ENCODE data around the gene MAD1L1.
"Not testable (repeated sequence)": the region's sequence is repeated elsewhere in the genome, so short reads cannot be mapped to it uniquely, and the experiment has no call there.

The MAD1L1 gene

DNA sequence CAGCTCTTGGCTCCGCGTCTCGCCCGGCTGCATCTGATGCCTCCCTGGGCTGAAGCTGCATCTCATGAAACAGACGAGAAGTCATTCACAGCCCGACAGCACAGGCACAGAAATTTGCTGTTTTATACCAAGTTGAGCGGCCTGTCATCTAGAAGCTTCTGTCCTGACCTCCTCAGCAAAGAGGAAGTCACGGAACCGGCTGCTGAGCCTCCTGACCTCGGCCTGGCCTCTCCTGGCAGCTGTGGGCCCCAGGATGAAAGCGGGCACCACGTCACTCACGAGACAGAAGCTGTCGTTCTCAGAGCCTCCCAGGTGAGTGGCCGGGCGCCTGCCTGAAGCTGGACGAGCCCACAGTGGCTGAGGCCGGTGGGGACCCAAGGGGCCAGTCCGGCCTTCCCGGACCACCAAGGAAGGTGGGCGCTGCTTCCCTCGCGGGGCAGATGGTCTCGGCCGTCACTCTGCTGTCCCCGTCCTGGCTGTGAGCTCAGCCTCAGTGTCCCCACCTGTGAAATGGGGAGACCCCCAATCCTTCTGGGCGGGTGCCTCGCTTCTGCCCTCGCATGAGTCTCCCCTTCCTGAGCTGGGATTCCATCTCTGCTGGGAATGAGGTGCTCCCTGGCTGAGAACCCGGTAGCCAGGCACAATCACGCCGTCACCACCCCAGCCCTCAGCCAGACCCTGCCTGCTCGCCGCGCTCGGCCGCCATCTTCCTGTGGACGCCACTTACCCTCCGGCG, 391.3 kb downstream of the MAD1L1 start:
- not testable (repeated sequence) for DNase-seq

GRCh38 chr7:1840744-1841143, 392.0 kb downstream of the MAD1L1 start:
- DNase-seq: not testable (repeated sequence)

DNA sequence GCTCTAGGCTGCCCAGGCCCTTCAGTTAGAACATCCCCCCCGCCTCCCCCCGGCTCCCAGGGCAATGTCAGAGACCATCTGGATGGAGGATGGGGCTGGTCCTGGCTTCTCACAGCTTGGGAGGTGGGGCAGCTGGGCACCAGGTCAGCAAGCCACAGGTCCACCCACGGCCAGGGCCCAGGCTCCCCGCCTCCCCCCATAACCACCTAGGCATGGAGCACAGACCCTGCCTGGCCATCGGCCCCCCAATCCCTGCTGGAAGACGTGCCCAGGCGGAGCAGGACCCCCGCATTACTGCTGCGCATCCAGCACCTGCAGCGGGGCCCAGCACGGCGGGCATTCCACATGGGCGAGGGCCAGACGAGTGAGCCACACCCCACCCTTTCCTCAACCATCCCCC, 393.0 kb downstream of the MAD1L1 start:
- DNase-seq: no peak

DNA sequence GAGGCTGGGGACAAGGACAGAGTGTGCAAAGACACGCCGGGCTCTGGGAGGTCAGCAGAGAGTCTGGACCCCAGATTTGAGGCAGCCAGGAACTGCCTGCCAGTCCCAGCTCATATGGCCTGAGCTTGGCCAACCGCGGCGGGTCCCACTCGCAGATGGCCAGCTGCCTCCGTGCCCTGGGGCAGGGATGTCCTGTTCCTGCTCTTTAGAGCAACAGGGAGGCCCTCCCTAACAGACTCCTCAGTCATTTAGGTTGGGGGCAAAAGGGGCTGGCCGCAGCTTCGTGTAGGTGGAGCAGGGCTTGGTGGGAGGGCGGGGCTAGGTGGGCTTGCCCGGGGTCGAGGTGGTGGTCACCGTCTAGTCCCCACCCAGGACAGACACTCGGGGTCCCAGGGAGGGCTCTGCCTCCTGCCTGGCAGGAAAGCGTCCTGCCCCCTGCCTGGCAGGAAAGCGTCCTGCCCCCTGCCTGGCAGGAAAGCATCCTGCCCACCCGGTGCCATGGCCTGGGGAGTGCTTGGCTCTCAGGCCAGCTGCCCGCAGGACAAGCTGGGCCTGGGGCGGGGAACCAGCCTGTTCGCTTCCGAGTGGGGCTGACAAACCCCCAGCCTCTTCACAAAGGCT, 393.7 kb downstream of the MAD1L1 start:
- DNase-seq: not testable (repeated sequence)

GRCh38 chr7:1838544-1838872, 394.2 kb downstream of the MAD1L1 start:
- not testable (repeated sequence) for DNase-seq

DNA sequence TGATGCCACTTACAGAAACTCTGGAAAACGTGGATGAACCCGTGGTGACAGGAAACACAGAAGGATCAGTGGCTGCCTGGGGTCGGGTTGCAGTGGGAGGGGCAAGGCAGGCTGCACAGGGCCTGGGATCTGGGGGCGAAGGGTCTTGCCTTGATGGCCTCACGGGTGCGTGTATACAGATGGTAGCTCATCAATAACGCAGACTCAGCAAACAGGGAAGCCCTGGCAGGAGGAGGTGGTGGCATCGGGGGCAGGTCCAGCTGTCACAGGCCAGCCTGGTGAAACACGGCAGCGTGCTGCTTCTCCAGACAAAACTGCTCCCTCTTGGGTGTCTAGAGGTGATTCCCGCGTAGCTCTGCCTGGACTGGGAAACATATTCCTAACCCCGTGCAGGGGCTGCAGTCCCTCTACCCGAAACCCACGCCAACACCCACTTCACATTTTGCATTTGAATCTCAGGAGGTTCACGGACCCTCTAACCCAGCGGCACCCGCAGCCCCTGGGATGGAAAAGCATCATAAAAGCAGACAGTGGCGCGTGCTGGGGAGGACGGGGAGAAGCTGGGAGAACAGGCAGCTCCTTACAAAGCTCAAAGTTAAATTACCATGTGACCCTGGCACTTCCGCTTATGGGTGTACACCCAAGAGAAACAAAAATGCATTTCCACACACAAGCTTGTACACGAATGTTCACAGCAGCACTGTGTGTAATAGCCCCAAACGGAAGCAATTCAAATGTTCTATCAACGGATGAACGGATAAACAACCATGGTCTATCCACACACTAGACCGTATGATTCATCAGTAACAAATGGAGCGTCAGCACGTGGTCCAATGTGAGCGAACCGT, 394.8 kb downstream of the MAD1L1 start:
- DNase-seq: not testable (repeated sequence)

GRCh38 chr7:1831933-1832535, 400.7 kb downstream of the MAD1L1 start:
- not testable (repeated sequence) for DNase-seq

- not testable (repeated sequence) for DNase-seq
Measured at GRCh38 chr7:1831471-1831870, 401.3 kb downstream of the MAD1L1 start.

- DNase-seq: not testable (repeated sequence)
Measured at GRCh38 chr7:1829668-1830067, 403.1 kb downstream of the MAD1L1 start.

DNA sequence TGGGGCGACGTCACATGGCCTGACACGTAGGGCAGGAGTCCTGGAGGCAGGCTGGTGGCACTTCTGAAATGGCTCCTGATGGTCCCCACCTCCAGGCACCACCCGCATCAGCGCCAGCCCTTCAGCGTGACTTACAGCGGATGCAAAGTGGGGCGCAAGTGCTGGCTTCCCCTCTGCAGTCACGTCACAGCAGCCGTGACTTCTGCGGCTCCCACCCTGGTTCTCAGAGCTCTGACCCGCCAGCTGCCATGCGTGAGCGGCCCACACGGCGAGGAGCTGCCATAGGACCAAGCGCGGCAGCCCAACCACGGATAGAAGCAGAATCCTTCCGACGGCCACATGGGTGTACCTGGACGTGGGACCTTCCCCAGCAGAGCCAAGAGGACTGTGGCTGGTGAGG, 403.6 kb downstream of the MAD1L1 start:
- no peak for DNase-seq

- not testable (repeated sequence) for DNase-seq
Measured at GRCh38 chr7:1828170-1828569, 404.6 kb downstream of the MAD1L1 start.

- DNase-seq: not testable (repeated sequence)
Measured at GRCh38 chr7:1827521-1827981, 405.2 kb downstream of the MAD1L1 start.

GRCh38 chr7:1826931-1827330, 405.8 kb downstream of the MAD1L1 start:
- DNase-seq: not testable (repeated sequence)

DNA sequence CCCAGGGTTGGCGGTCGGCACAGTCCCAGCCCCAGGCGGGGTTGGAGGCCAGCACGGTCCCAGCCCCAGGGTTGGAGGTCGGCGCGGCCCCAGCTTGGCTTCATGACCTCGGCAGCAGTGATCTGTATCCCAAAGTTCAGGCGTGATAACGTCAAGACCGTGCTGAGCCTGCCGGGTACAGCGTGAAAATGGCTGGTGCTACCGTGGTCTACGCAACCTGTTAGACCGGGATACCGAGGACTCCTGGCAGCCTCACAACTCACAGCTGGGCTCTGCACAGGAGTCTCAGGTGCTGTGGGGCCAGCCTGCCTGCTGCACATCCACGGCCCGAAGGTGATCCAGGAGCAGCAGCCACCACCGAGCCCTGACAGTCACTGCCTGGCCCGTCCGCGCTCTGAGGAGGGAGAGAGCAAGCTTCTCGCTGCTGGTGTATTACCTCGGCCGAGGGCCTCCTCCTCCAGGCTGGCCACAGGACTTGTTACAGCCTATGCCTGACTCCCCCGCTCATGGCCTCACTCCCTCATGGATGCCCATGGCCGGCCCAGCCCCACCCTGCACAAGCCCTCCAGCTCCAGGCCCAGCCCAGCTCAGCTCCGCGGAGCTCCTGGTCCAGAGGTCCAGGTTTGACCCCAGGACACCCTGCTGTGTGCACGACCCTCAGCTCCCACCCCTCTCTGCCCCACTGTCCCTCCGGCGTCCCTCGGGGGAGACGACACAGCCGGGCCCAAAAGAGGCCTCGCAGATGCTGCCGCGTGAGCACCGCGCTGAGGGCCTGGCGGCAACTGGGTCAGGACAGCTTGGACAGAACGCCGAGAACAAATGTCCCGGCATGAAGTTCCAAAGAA, 406.6 kb downstream of the MAD1L1 start:
- no peak for DNase-seq

- not testable (repeated sequence) for DNase-seq
Measured at GRCh38 chr7:1825647-1825896, 407.2 kb downstream of the MAD1L1 start.

- peak in 1 of 2 experiments; percentile 65 for DNase-seq
Measured at GRCh38 chr7:1824882-1825646, 407.7 kb downstream of the MAD1L1 start.

- DNase-seq: peak in 1 of 2 experiments; percentile 43
Measured at GRCh38 chr7:1824151-1824881, 408.4 kb downstream of the MAD1L1 start.

DNA sequence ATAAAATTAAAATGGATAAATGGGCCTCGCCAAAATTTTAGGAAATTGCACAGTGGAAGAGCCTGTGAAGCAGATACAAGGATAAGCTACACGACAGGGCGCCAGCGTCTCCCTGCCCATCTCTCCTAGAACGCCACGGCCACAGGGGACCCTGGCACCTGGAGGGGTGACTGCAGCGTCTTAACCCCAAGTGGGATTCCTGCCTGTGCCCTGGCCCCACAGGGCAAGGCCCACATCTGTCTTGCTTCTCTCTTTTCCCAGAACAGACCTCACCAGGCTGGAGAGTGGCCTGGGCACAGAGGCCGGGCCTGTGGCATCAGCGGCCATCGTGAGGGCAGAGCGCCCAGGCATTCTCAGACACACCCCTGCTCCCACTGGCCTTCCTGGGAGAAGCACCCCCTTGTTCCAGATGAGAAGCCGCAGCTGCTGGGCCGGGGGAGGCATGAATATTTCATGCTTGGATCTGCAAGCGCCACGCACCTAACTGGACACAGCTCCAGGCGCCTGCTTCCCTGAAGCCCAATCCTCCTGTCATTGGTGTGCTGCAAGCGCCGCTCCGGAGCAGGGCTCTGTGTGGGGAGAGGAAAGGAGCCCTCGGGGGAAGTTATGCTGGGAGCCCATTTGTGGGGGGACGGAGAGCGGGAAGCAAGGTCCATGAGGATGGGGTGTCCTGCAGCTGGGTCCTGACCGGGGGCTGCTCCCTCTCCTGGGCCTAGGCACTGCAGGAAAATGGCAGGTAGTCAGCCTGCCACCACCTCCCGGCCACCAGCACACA, 409.2 kb downstream of the MAD1L1 start:
- DNase-seq: no peak

DNA sequence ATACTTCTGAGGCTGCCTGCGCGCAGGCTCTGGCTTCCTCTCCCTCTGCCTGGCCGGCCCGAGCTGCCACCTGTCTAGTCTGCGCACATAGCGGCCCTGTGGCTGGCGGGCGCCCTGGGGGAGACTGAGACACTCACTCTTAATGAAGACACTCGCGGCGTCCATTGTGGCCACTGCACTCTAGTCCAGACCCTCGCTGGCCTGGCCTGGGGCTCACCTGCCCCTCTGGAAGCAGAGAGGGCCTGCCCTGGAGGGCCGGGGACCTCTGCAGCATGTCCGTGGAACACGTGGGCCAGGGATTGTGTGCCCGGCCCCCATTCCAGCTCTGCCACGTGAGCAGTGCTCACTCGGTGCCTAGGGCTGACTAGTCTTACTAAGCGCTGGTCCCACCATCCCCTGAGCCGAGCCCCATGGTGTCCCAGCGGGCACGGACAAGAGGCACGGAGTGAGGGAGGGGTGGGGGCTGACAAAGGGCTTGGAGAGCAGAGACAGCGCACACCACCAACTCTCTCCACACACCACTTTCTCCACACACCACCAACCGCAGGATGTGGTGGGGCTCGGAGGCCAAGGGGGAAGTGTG, 413.4 kb downstream of the MAD1L1 start:
- no peak for DNase-seq
